HEK293 (cell line): ENCODE measurements around the gene ACAN.

ENCODE experiments used
- CTCF ChIA-PET: fragments of 350-600 bp; formaldehyde crosslinking; extraction: SDS; loops from one replicate; lab custom pipeline; 2021; ENCODE audit warnings: antibody characterized with exemption; lab: Yijun Ruan, JAX
- POLR2A ChIA-PET: fragments of 300-600 bp; formaldehyde crosslinking; extraction: SDS; loops from one replicate; lab custom pipeline; 2020; ENCODE audit warnings: antibody characterized with exemption, inconsistent platforms; lab: Yijun Ruan, JAX
- H3K27ac ChIP-seq: fragments of 200-500 bp; sonication (Bioruptor generic); 2 replicates; pipeline ENCODE4 v1.5.1; 2014; ENCODE audit warnings: low read depth, low read length, control low read depth, inconsistent platforms; ENCODE audit errors: extremely low read depth
- H3K36me3 ChIP-seq, 2 experiments: fragments of 200-500 bp in 1 of 2; sonication (Bioruptor generic) in 1 of 2; 1 replicate in 1 of 2; 2 replicates in 1 of 2; pipeline ENCODE4 v1.5.1; 2014 to 2017; ENCODE audit warnings: inconsistent platforms in 2 of 2, low read length in 2 of 2; ENCODE audit not compliant: control insufficient read depth in 2 of 2, insufficient read depth in 1 of 2
- H3K4me1 ChIP-seq: fragments of 200-500 bp; sonication (Bioruptor generic); 2 replicates; pipeline ENCODE4 v1.5.1; 2014; ENCODE audit warnings: mild to moderate bottlenecking, low read length, inconsistent platforms; ENCODE audit not compliant: control insufficient read depth, insufficient read depth
- H3K4me3 ChIP-seq: 2 replicates; pipeline ENCODE4 v1.5.1; 2011; ENCODE audit warnings: low read depth, mild to moderate bottlenecking, control low read depth, low read length, moderate library complexity
- H3K9me3 ChIP-seq: fragments of 200-500 bp; sonication (Bioruptor generic); 2 replicates; pipeline ENCODE4 v1.5.1; 2014; ENCODE audit warnings: low read depth, low read length, inconsistent platforms; ENCODE audit not compliant: control insufficient read depth, insufficient read depth
- BCL11B ChIP-seq: fragments of 450-650 bp; formaldehyde crosslinking; IDR thresholded peaks from 2 replicates; pipeline ENCODE4 v1.5.1; 2016; ENCODE audit warnings: low read depth, missing biosample characterization, missing genetic modification characterization
- CTCF ChIP-seq: fragments of 450-650 bp; formaldehyde crosslinking; IDR thresholded peaks from 2 replicates; pipeline ENCODE4 v1.5.1; 2016; ENCODE audit warnings: missing biosample characterization, missing genetic modification characterization
- HOXA7 ChIP-seq: sonication (generic); formaldehyde crosslinking; IDR thresholded peaks from 2 replicates; pipeline ENCODE4 v1.8.1; 2022; ENCODE audit warnings: missing genetic modification reagents, borderline replicate concordance
- IKZF3 ChIP-seq: fragments of 450-650 bp; IDR thresholded peaks from 2 replicates; pipeline ENCODE4 v1.5.0; 2018; ENCODE audit warnings: missing biosample characterization, mild to moderate bottlenecking, missing genetic modification characterization, moderate library complexity
- PATZ1 ChIP-seq: fragments of 450-650 bp; formaldehyde crosslinking; IDR thresholded peaks from 2 replicates; pipeline ENCODE4 v1.5.1; 2016; ENCODE audit warnings: missing biosample characterization, missing genetic modification characterization
- SCRT2 ChIP-seq: fragments of 450-650 bp; formaldehyde crosslinking; IDR thresholded peaks from 2 replicates; pipeline ENCODE4 v1.5.1; 2016; ENCODE audit warnings: missing biosample characterization, missing genetic modification characterization
- ZBTB8A ChIP-seq: fragments of 450-650 bp; formaldehyde crosslinking; IDR thresholded peaks from 2 replicates; pipeline ENCODE4 v1.5.1; 2016; ENCODE audit warnings: missing biosample characterization, missing genetic modification characterization
- ZFP37 ChIP-seq: fragments of 450-650 bp; formaldehyde crosslinking; IDR thresholded peaks from 2 replicates; pipeline ENCODE4 v1.5.1; 2016; ENCODE audit warnings: missing biosample characterization, missing genetic modification characterization
- ZNF16 ChIP-seq: fragments of 450-650 bp; formaldehyde crosslinking; IDR thresholded peaks from 2 replicates; pipeline ENCODE4 v1.5.1; 2016; ENCODE audit warnings: low read depth, missing biosample characterization, missing genetic modification characterization
- ZNF202 ChIP-seq: fragments of 450-650 bp; formaldehyde crosslinking; IDR thresholded peaks from 2 replicates; pipeline ENCODE4 v1.5.1; 2016; ENCODE audit warnings: missing biosample characterization, missing genetic modification characterization, borderline replicate concordance
- ZNF239 ChIP-seq: fragments of 450-650 bp; formaldehyde crosslinking; IDR thresholded peaks from 2 replicates; pipeline ENCODE4 v1.5.1; 2016; ENCODE audit warnings: missing biosample characterization, missing genetic modification characterization
- ZNF391 ChIP-seq: fragments of 450-650 bp; formaldehyde crosslinking; IDR thresholded peaks from 2 replicates; pipeline ENCODE4 v1.5.1; 2016; ENCODE audit warnings: low read depth, missing biosample characterization, missing genetic modification characterization, borderline replicate concordance
- ZNF426 ChIP-seq: fragments of 450-650 bp; formaldehyde crosslinking; IDR thresholded peaks from 2 replicates; pipeline ENCODE4 v1.5.1; 2017; ENCODE audit warnings: missing biosample characterization, missing genetic modification characterization, mild to moderate bottlenecking, inconsistent platforms, moderate library complexity
- ZNF48 ChIP-seq: fragments of 450-650 bp; formaldehyde crosslinking; IDR thresholded peaks from 2 replicates; pipeline ENCODE4 v1.5.1; 2016; ENCODE audit warnings: missing biosample characterization, missing genetic modification characterization
- ZNF629 ChIP-seq: fragments of 450-650 bp; formaldehyde crosslinking; IDR thresholded peaks from 2 replicates; pipeline ENCODE4 v1.5.1; 2017; ENCODE audit warnings: missing biosample characterization, missing genetic modification characterization
- ZNF664 ChIP-seq: fragments of 450-650 bp; formaldehyde crosslinking; IDR thresholded peaks from 2 replicates; pipeline ENCODE4 v1.5.1; 2016; ENCODE audit warnings: missing biosample characterization, missing genetic modification characterization
- ZSCAN18 ChIP-seq: fragments of 450-650 bp; formaldehyde crosslinking; IDR thresholded peaks from 2 replicates; pipeline ENCODE4 v1.5.1; 2016; ENCODE audit warnings: missing biosample characterization, missing genetic modification characterization
- ZSCAN23 ChIP-seq: fragments of 450-650 bp; formaldehyde crosslinking; IDR thresholded peaks from 2 replicates; pipeline ENCODE4 v1.5.1; 2016; ENCODE audit warnings: missing biosample characterization, missing genetic modification characterization
- ZXDB ChIP-seq: fragments of 450-650 bp; formaldehyde crosslinking; IDR thresholded peaks from 2 replicates; pipeline ENCODE4 v1.5.1; 2016; ENCODE audit warnings: missing biosample characterization, missing genetic modification characterization
- TF ChIP-seq, protein P1 (sequence below): fragments of 450-650 bp; formaldehyde crosslinking; IDR thresholded peaks from 2 replicates; pipeline ENCODE4 v1.5.1; 2016; ENCODE audit warnings: missing biosample characterization, missing genetic modification characterization
- TF ChIP-seq, protein P2 (sequence below): fragments of 450-650 bp; formaldehyde crosslinking; IDR thresholded peaks from 2 replicates; pipeline ENCODE4 v1.5.1; 2016; ENCODE audit warnings: missing biosample characterization, missing genetic modification characterization
- TF ChIP-seq, protein P3 (sequence below): fragments of 450-650 bp; formaldehyde crosslinking; IDR thresholded peaks from 2 replicates; pipeline ENCODE4 v1.5.1; 2016; ENCODE audit warnings: missing biosample characterization, missing genetic modification characterization

The ACAN gene

DNA sequence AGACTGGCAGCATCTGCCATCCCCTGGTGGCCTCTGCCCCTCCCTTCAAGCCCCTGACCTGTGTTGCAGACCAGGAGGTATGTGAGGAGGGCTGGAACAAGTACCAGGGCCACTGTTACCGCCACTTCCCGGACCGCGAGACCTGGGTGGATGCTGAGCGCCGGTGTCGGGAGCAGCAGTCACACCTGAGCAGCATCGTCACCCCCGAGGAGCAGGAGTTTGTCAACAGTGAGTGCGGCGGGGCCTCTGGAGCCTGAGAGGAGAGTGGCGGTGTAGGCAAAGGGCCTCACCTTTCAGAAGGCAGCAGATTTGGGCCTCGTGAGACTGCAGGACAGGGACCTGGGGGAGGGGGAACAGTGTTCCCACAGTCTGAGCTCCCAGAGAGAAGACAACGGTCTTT is 68.1 kb downstream of the ACAN start:
- Histone ChIP-seq H3K4me3 (no peak overlapping the region), H3K4me1 (no peaks in the 10 kb centered on the region), H3K9me3 (no peaks in the 10 kb centered on the region), H3K36me3 (no peaks in the 10 kb centered on the region), H3K27ac (no peak overlapping the region)
- ChIA-PET CTCF (interaction anchor here (0.7 to 1.2 kb wide), 3 partner anchors 24 to 214 kb away, joined by 3 to 5 read pairs (median 4); partner anchors contain the start of gene HAPLN3), POLR2A (no interaction called here)
- no peak for TF ChIP-seq ZNF629
- TF ChIP-seq BCL11B = no peak
- no peak for TF ChIP-seq ZNF391 (tag by site-specific recombination)
- TF ChIP-seq ZNF48 (tag by site-specific recombination) = no peak
- no peak for TF ChIP-seq ZNF664 (tag by site-specific recombination)
- TF ChIP-seq ZSCAN23 = no peak
- no peak for TF ChIP-seq IKZF3 (tag by site-specific recombination)
- no peak for TF ChIP-seq ZNF202 (tag by site-specific recombination)
- TF ChIP-seq, protein P1, sequence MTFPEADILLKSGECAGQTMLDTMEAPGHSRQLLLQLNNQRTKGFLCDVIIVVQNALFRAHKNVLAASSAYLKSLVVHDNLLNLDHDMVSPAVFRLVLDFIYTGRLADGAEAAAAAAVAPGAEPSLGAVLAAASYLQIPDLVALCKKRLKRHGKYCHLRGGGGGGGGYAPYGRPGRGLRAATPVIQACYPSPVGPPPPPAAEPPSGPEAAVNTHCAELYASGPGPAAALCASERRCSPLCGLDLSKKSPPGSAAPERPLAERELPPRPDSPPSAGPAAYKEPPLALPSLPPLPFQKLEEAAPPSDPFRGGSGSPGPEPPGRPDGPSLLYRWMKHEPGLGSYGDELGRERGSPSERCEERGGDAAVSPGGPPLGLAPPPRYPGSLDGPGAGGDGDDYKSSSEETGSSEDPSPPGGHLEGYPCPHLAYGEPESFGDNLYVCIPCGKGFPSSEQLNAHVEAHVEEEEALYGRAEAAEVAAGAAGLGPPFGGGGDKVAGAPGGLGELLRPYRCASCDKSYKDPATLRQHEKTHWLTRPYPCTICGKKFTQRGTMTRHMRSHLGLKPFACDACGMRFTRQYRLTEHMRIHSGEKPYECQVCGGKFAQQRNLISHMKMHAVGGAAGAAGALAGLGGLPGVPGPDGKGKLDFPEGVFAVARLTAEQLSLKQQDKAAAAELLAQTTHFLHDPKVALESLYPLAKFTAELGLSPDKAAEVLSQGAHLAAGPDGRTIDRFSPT = no peak

DNA sequence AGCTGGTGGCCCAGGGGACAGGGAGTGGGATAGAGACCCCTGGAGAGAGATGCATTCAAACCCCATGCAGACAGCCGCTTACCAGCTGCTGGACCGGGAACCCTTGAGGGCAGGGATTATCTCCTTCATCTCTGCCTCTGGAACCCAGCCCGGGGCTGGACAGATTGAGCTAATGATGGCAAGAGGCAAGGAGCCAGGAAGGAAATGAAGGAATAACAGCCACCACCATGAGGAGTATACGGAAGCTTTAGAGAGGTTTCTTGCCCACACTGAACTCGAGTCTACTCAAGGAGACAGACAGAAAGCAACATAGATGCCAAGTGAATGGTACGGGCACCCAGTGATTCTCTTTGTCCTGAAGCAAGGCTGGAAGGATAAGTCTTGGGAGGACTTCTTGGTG is 68.9 kb downstream of the ACAN start:
- POLR2A ChIA-PET = no interaction called here
- TF ChIP-seq CTCF (tag by site-specific recombination) (no peak), ZFP37 (tag by site-specific recombination) (no peak), ZSCAN18 (tag by site-specific recombination) (no peak), SCRT2 (no peak), HOXA7 (CRISPR knock-in tag) (no peak), ZNF16 (no peak), PATZ1 (tag by site-specific recombination) (no peak), ZBTB8A (tag by site-specific recombination) (no peak), ZNF426 (tag by site-specific recombination) (no peak), ZNF239 (tag by site-specific recombination) (no peak), ZXDB (tag by site-specific recombination) (no peak)
- TF ChIP-seq, protein P2, sequence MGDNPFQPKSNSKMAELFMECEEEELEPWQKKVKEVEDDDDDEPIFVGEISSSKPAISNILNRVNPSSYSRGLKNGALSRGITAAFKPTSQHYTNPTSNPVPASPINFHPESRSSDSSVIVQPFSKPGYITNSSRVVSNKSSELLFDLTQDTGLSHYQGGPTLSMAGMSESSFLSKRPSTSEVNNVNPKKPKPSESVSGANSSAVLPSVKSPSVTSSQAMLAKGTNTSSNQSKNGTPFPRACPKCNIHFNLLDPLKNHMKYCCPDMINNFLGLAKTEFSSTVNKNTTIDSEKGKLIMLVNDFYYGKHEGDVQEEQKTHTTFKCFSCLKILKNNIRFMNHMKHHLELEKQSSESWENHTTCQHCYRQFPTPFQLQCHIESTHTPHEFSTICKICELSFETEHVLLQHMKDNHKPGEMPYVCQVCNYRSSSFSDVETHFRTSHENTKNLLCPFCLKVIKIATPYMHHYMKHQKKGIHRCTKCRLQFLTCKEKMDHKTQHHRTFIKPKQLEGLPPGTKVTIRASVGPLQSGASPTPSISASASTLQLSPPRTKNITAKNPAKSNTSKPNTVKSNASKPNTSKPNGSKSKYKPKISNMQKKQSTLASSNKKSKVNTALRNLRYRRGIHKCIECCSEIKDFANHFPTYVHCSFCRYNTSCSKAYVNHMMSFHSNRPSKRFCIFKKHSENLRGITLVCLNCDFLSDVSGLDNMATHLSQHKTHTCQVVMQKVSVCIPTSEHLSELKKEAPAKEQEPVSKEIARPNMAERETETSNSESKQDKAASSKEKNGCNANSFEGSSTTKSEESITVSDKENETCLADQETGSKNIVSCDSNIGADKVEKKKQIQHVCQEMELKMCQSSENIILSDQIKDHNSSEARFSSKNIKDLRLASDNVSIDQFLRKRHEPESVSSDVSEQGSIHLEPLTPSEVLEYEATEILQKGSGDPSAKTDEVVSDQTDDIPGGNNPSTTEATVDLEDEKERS (tag by site-specific recombination) = no peak
- TF ChIP-seq, protein P3, sequence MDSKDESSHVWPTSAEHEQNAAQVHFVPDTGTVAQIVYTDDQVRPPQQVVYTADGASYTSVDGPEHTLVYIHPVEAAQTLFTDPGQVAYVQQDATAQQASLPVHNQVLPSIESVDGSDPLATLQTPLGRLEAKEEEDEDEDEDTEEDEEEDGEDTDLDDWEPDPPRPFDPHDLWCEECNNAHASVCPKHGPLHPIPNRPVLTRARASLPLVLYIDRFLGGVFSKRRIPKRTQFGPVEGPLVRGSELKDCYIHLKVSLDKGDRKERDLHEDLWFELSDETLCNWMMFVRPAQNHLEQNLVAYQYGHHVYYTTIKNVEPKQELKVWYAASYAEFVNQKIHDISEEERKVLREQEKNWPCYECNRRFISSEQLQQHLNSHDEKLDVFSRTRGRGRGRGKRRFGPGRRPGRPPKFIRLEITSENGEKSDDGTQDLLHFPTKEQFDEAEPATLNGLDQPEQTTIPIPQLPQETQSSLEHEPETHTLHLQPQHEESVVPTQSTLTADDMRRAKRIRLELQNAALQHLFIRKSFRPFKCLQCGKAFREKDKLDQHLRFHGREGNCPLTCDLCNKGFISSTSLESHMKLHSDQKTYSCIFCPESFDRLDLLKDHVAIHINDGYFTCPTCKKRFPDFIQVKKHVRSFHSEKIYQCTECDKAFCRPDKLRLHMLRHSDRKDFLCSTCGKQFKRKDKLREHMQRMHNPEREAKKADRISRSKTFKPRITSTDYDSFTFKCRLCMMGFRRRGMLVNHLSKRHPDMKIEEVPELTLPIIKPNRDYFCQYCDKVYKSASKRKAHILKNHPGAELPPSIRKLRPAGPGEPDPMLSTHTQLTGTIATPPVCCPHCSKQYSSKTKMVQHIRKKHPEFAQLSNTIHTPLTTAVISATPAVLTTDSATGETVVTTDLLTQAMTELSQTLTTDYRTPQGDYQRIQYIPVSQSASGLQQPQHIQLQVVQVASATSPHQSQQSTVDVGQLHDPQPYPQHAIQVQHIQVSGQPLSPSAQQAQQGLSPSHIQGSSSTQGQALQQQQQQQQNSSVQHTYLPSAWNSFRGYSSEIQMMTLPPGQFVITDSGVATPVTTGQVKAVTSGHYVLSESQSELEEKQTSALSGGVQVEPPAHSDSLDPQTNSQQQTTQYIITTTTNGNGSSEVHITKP = no peak

More for the DNA sequence above, 68.9 kb downstream of the ACAN start:
- Histone ChIP-seq H3K4me3 (no peak overlapping the region), H3K9me3 (no peaks in the 10 kb centered on the region), H3K4me1 (no peaks in the 10 kb centered on the region), H3K27ac (no peak overlapping the region), H3K36me3 (no peaks in the 10 kb centered on the region)
- CTCF ChIA-PET = interaction anchor here (0.7 to 1.5 kb wide), 4 partner anchors 33 to 335 kb away, joined by 3 to 5 read pairs (median 4); no protein-coding TSS in a partner anchor
